Measurements from ENCODE around the gene MCRS1.

DNA sequence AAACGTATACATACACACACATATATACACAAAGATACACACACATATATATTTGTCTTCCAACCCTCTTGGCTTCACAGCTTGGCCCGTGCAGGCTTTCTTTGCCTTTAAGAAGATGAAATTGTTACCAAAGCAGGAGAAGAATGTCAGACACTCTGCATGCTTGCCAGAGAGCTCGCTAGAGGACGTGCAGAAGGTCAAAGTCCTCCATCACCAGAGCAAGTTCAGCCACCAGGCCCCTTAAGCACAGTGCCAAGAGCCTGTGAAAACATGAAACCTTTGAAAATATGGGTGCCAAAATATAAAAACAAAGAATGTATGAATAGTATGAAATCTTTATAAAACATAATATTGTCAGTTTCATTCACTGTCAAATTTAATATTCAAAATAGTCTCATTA lies 14.9 kb upstream of the MCRS1 start:
- TF ChIP-seq, protein P1, sequence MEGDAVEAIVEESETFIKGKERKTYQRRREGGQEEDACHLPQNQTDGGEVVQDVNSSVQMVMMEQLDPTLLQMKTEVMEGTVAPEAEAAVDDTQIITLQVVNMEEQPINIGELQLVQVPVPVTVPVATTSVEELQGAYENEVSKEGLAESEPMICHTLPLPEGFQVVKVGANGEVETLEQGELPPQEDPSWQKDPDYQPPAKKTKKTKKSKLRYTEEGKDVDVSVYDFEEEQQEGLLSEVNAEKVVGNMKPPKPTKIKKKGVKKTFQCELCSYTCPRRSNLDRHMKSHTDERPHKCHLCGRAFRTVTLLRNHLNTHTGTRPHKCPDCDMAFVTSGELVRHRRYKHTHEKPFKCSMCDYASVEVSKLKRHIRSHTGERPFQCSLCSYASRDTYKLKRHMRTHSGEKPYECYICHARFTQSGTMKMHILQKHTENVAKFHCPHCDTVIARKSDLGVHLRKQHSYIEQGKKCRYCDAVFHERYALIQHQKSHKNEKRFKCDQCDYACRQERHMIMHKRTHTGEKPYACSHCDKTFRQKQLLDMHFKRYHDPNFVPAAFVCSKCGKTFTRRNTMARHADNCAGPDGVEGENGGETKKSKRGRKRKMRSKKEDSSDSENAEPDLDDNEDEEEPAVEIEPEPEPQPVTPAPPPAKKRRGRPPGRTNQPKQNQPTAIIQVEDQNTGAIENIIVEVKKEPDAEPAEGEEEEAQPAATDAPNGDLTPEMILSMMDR (IDR thresholded peaks at IDR 0.05): no peak
- TF ChIP-seq EP300 (IDR thresholded peaks at IDR 0.05): no peak

Data from upper lobe of left lung (tissue), 4 donors.